Measurements from ENCODE around the gene ZNF19. TPM values are rescaled to one million over a fixed set of nuclear protein-coding genes. Genes with fewer than 3 reads are reported as not detected.

The ZNF19 gene
- total and polyA plus RNA-seq, 9 of the 15 experiments (the other 6 are each of a cell fraction or from before 2014, with no cell fraction given) = 1.2 to 2.8 (median 1.8) TPM

Other genes with a start within 250 kb of the ZNF19 start
Only the 7 nearest of the 8 such genes appear.
- gene CMTR2, start 199.9 kb downstream of the ZNF19 start, total RNA-seq (2014; rRNA removed) = 14.7 and 15.6 TPM in 2 replicates
- 18.2 and 20.2 TPM in 2 replicates for gene CMTR2, start 199.9 kb downstream of the ZNF19 start, total RNA-seq (2014; rRNA removed; fragmentation: Illumina TruSeq; extraction: Trizol)
- 18.1 and 20.2 TPM in 2 replicates for gene CMTR2, start 199.9 kb downstream of the ZNF19 start, total RNA-seq (2015; rRNA removed; fragmentation: Illumina TruSeq; extraction: Trizol)
- gene CMTR2, start 199.9 kb downstream of the ZNF19 start, total RNA-seq (2021) = 11.2 and 12.9 TPM in 2 replicates
- gene CMTR2, start 199.9 kb downstream of the ZNF19 start, polyA plus RNA-seq (2011; rRNA removed) = 18.0 and 24.8 TPM in 2 replicates
- 12.7 and 13.4 TPM in 2 replicates for gene CMTR2, start 199.9 kb downstream of the ZNF19 start, polyA plus RNA-seq (2014; fragmentation: Illumina TruSeq; extraction: Trizol)
- gene CMTR2, start 199.9 kb downstream of the ZNF19 start, polyA plus RNA-seq (2014; fragmentation: Nextera tagmentation; extraction: Ambion mirVana) = 1 to 10 TPM; 4.6 to 6.7 TPM
- gene CMTR2, start 199.9 kb downstream of the ZNF19 start, polyA plus RNA-seq (2014; rRNA removed) = 10.1 and 11.3 TPM in 2 replicates
- not detected in 2 replicates for gene CALB2, start 130.6 kb downstream of the ZNF19 start, total RNA-seq (2014; rRNA removed)
- gene CALB2, start 130.6 kb downstream of the ZNF19 start, total RNA-seq (2014; rRNA removed; fragmentation: Illumina TruSeq; extraction: Trizol) = not detected in 2 replicates
- not detected in 2 replicates for gene CALB2, start 130.6 kb downstream of the ZNF19 start, total RNA-seq (2015; rRNA removed; fragmentation: Illumina TruSeq; extraction: Trizol)
- gene CALB2, start 130.6 kb downstream of the ZNF19 start, total RNA-seq (2021) = 0.20 TPM in 1 of 2 replicates, not detected in the other
- not detected in 2 replicates for gene CALB2, start 130.6 kb downstream of the ZNF19 start, polyA plus RNA-seq (2011; rRNA removed)
- gene CALB2, start 130.6 kb downstream of the ZNF19 start, polyA plus RNA-seq (2014; fragmentation: Illumina TruSeq; extraction: Trizol) = not detected in 2 replicates
- gene CALB2, start 130.6 kb downstream of the ZNF19 start, polyA plus RNA-seq (2014; fragmentation: Nextera tagmentation; extraction: Ambion mirVana) = not detected
- gene CALB2, start 130.6 kb downstream of the ZNF19 start, polyA plus RNA-seq (2014; rRNA removed) = not detected in 2 replicates
- gene TLE7, start 47.3 kb downstream of the ZNF19 start, total RNA-seq (2014; rRNA removed) = not detected in 2 replicates
- not detected in 2 replicates for gene TLE7, start 47.3 kb downstream of the ZNF19 start, total RNA-seq (2014; rRNA removed; fragmentation: Illumina TruSeq; extraction: Trizol)
- gene TLE7, start 47.3 kb downstream of the ZNF19 start, total RNA-seq (2015; rRNA removed; fragmentation: Illumina TruSeq; extraction: Trizol) = not detected in 2 replicates
- gene TLE7, start 47.3 kb downstream of the ZNF19 start, total RNA-seq (2021) = not detected in 2 replicates
- gene TLE7, start 47.3 kb downstream of the ZNF19 start, polyA plus RNA-seq (2011; rRNA removed) = not detected in 2 replicates
- gene TLE7, start 47.3 kb downstream of the ZNF19 start, polyA plus RNA-seq (2014; fragmentation: Illumina TruSeq; extraction: Trizol) = not detected in 2 replicates
- gene TLE7, start 47.3 kb downstream of the ZNF19 start, polyA plus RNA-seq (2014; fragmentation: Nextera tagmentation; extraction: Ambion mirVana) = not detected
- gene TLE7, start 47.3 kb downstream of the ZNF19 start, polyA plus RNA-seq (2014; rRNA removed) = not detected in 2 replicates
- gene ZNF23, start 27.1 kb downstream of the ZNF19 start, total RNA-seq (2014; rRNA removed) = 7.0 and 7.4 TPM in 2 replicates
- gene ZNF23, start 27.1 kb downstream of the ZNF19 start, total RNA-seq (2014; rRNA removed; fragmentation: Illumina TruSeq; extraction: Trizol) = 13.4 and 14.6 TPM in 2 replicates
- gene ZNF23, start 27.1 kb downstream of the ZNF19 start, total RNA-seq (2015; rRNA removed; fragmentation: Illumina TruSeq; extraction: Trizol) = 11.2 and 11.9 TPM in 2 replicates
- 8.6 and 8.7 TPM in 2 replicates for gene ZNF23, start 27.1 kb downstream of the ZNF19 start, total RNA-seq (2021)
- 12.0 and 12.1 TPM in 2 replicates for gene ZNF23, start 27.1 kb downstream of the ZNF19 start, polyA plus RNA-seq (2011; rRNA removed)
- gene ZNF23, start 27.1 kb downstream of the ZNF19 start, polyA plus RNA-seq (2014; fragmentation: Illumina TruSeq; extraction: Trizol) = 12.3 and 12.5 TPM in 2 replicates
- 1 to 10 TPM; 4.7 to 7.2 TPM for gene ZNF23, start 27.1 kb downstream of the ZNF19 start, polyA plus RNA-seq (2014; fragmentation: Nextera tagmentation; extraction: Ambion mirVana)
- gene ZNF23, start 27.1 kb downstream of the ZNF19 start, polyA plus RNA-seq (2014; rRNA removed) = 10.9 and 13.2 TPM in 2 replicates
- gene CHST4, start 37.1 kb upstream of the ZNF19 start, total RNA-seq (2014; rRNA removed) = not detected in 2 replicates
- gene CHST4, start 37.1 kb upstream of the ZNF19 start, total RNA-seq (2014; rRNA removed; fragmentation: Illumina TruSeq; extraction: Trizol) = not detected in 2 replicates
- gene CHST4, start 37.1 kb upstream of the ZNF19 start, total RNA-seq (2015; rRNA removed; fragmentation: Illumina TruSeq; extraction: Trizol) = not detected in 2 replicates
- 0.07 and 0.09 TPM in 2 replicates for gene CHST4, start 37.1 kb upstream of the ZNF19 start, total RNA-seq (2021)
- not detected in 2 replicates for gene CHST4, start 37.1 kb upstream of the ZNF19 start, polyA plus RNA-seq (2011; rRNA removed)
- gene CHST4, start 37.1 kb upstream of the ZNF19 start, polyA plus RNA-seq (2014; fragmentation: Illumina TruSeq; extraction: Trizol) = not detected in 2 replicates
- not detected for gene CHST4, start 37.1 kb upstream of the ZNF19 start, polyA plus RNA-seq (2014; fragmentation: Nextera tagmentation; extraction: Ambion mirVana)
- gene CHST4, start 37.1 kb upstream of the ZNF19 start, polyA plus RNA-seq (2014; rRNA removed) = not detected in 2 replicates
- gene TAT, start 87.8 kb upstream of the ZNF19 start, total RNA-seq (2014; rRNA removed) = not detected in 2 replicates
- gene TAT, start 87.8 kb upstream of the ZNF19 start, total RNA-seq (2014; rRNA removed; fragmentation: Illumina TruSeq; extraction: Trizol) = not detected in 2 replicates
- gene TAT, start 87.8 kb upstream of the ZNF19 start, total RNA-seq (2015; rRNA removed; fragmentation: Illumina TruSeq; extraction: Trizol) = not detected in 2 replicates
- gene TAT, start 87.8 kb upstream of the ZNF19 start, total RNA-seq (2021) = 0.24 and 0.63 TPM in 2 replicates
- not detected in 2 replicates for gene TAT, start 87.8 kb upstream of the ZNF19 start, polyA plus RNA-seq (2011; rRNA removed)
- gene TAT, start 87.8 kb upstream of the ZNF19 start, polyA plus RNA-seq (2014; fragmentation: Illumina TruSeq; extraction: Trizol) = not detected in 2 replicates
- under 1 TPM; 0.04 TPM for gene TAT, start 87.8 kb upstream of the ZNF19 start, polyA plus RNA-seq (2014; fragmentation: Nextera tagmentation; extraction: Ambion mirVana)
- not detected in 2 replicates for gene TAT, start 87.8 kb upstream of the ZNF19 start, polyA plus RNA-seq (2014; rRNA removed)
- gene MARVELD3, start 136.9 kb upstream of the ZNF19 start, total RNA-seq (2014; rRNA removed) = not detected in 2 replicates
- gene MARVELD3, start 136.9 kb upstream of the ZNF19 start, total RNA-seq (2014; rRNA removed; fragmentation: Illumina TruSeq; extraction: Trizol) = not detected in 2 replicates
- not detected in 2 replicates for gene MARVELD3, start 136.9 kb upstream of the ZNF19 start, total RNA-seq (2015; rRNA removed; fragmentation: Illumina TruSeq; extraction: Trizol)
- not detected in 2 replicates for gene MARVELD3, start 136.9 kb upstream of the ZNF19 start, total RNA-seq (2021)
- gene MARVELD3, start 136.9 kb upstream of the ZNF19 start, polyA plus RNA-seq (2011; rRNA removed) = 0.07 and 0.08 TPM in 2 replicates
- not detected in 2 replicates for gene MARVELD3, start 136.9 kb upstream of the ZNF19 start, polyA plus RNA-seq (2014; fragmentation: Illumina TruSeq; extraction: Trizol)
- under 1 TPM in 1 of 2 experiments, not detected in 1; 0.07 TPM for gene MARVELD3, start 136.9 kb upstream of the ZNF19 start, polyA plus RNA-seq (2014; fragmentation: Nextera tagmentation; extraction: Ambion mirVana)
- 0.03 TPM in 1 of 2 replicates, not detected in the other for gene MARVELD3, start 136.9 kb upstream of the ZNF19 start, polyA plus RNA-seq (2014; rRNA removed)